ENCODE measurements around the gene DGCR2.

DGCR2 gene

GRCh38 chr22:19117111-19117512 lies 5.1 kb downstream of the DGCR2 start:
- Histone ChIP-seq H3K4me1 (ENCODE audit: low read length) (peaks cover 16% of the 10 kb centered on the region), H3K27ac (ENCODE audit: low read length) (no peak overlapping the region), H4K20me1 (ENCODE audit: insufficient read depth, low read length) (peaks cover 85% of the 10 kb centered on the region), H3K9ac (ENCODE audit: low read length) (no peak overlapping the region), H3K4me2 (ENCODE audit: low read length) (no peak overlapping the region), H2AFZ (ENCODE audit: low read depth, low read length) (no peak overlapping the region), H3K27me3 (ENCODE audit: low read depth, low read length) (no peaks in the 10 kb centered on the region), H3K4me3 (ENCODE audit: low read length) (no peak overlapping the region), H3K79me2 (ENCODE audit: low read length) (peaks cover 98% of the 10 kb centered on the region), H3K9me3 (ENCODE audit: insufficient read depth, low read length) (no peaks in the 10 kb centered on the region), H3K36me3 (replicated peaks; ENCODE audit: low read depth, low read length) (peaks cover 7% of the 10 kb centered on the region)
- no peak for TF ChIP-seq EZH2phosphoT487 (IDR thresholded peaks at IDR 0.05; ENCODE audit: low read depth)
- no peak for TF ChIP-seq CTCF (IDR thresholded peaks at IDR 0.05; ENCODE audit: low read depth, low read length)

- H3K9me3 ChIP-seq (ENCODE audit: insufficient read depth, low read length): no peaks in the 10 kb centered on the region
- H2AFZ ChIP-seq (ENCODE audit: low read depth, low read length): no peak overlapping the region
- peaks cover 98% of the 10 kb centered on the region for H3K79me2 ChIP-seq (ENCODE audit: low read length)
- peaks cover 10% of the 10 kb centered on the region for H3K4me1 ChIP-seq (ENCODE audit: low read length)
- H3K4me2 ChIP-seq (ENCODE audit: low read length): no peak overlapping the region
- H3K9ac ChIP-seq (ENCODE audit: low read length): no peak overlapping the region
- TF ChIP-seq CTCF (IDR thresholded peaks at IDR 0.05; ENCODE audit: low read depth, low read length) (peak; percentile 29), EZH2phosphoT487 (IDR thresholded peaks at IDR 0.05; ENCODE audit: low read depth) (no peak)
- H3K36me3 ChIP-seq (replicated peaks; ENCODE audit: low read depth, low read length): peaks cover 7% of the 10 kb centered on the region
- peaks cover 84% of the 10 kb centered on the region for H4K20me1 ChIP-seq (ENCODE audit: insufficient read depth, low read length)
- H3K27ac ChIP-seq (ENCODE audit: low read length): no peak overlapping the region
- no peaks in the 10 kb centered on the region for H3K27me3 ChIP-seq (ENCODE audit: low read depth, low read length)
- no peak overlapping the region for H3K4me3 ChIP-seq (ENCODE audit: low read length)
These were observed 6.6 kb downstream of the DGCR2 start for GRCh38 chr22:19115628-19116027.

- Histone ChIP-seq H3K9me3 (ENCODE audit: insufficient read depth, low read length) (no peaks in the 10 kb centered on the region), H3K4me2 (ENCODE audit: low read length) (no peak overlapping the region), H2AFZ (ENCODE audit: low read depth, low read length) (no peak overlapping the region), H3K27ac (ENCODE audit: low read length) (no peak overlapping the region), H3K4me3 (ENCODE audit: low read length) (no peak overlapping the region), H3K36me3 (replicated peaks; ENCODE audit: low read depth, low read length) (peaks cover 7% of the 10 kb centered on the region), H4K20me1 (ENCODE audit: insufficient read depth, low read length) (peaks cover 83% of the 10 kb centered on the region), H3K79me2 (ENCODE audit: low read length) (peaks cover 98% of the 10 kb centered on the region), H3K4me1 (ENCODE audit: low read length) (peaks cover 11% of the 10 kb centered on the region), H3K27me3 (ENCODE audit: low read depth, low read length) (no peaks in the 10 kb centered on the region), H3K9ac (ENCODE audit: low read length) (no peak overlapping the region)
- TF ChIP-seq CTCF (IDR thresholded peaks at IDR 0.05; ENCODE audit: low read depth, low read length) (no peak), EZH2phosphoT487 (IDR thresholded peaks at IDR 0.05; ENCODE audit: low read depth) (no peak)
These were observed 7.1 kb downstream of the DGCR2 start for GRCh38 chr22:19114984-19115552.

- H3K4me1 ChIP-seq (ENCODE audit: low read length): peaks cover 19% of the 10 kb centered on the region
- no peaks in the 10 kb centered on the region for H3K27me3 ChIP-seq (ENCODE audit: low read depth, low read length)
- peaks cover 3% of the 10 kb centered on the region for H3K36me3 ChIP-seq (replicated peaks; ENCODE audit: low read depth, low read length)
- no peak overlapping the region for H3K4me2 ChIP-seq (ENCODE audit: low read length)
- no peak overlapping the region for H3K4me3 ChIP-seq (ENCODE audit: low read length)
- no peak overlapping the region for H3K9ac ChIP-seq (ENCODE audit: low read length)
- no peak overlapping the region for H3K27ac ChIP-seq (ENCODE audit: low read length)
- H4K20me1 ChIP-seq (ENCODE audit: insufficient read depth, low read length): peaks cover 84% of the 10 kb centered on the region
- H2AFZ ChIP-seq (ENCODE audit: low read depth, low read length): no peak overlapping the region
- no peak for TF ChIP-seq CTCF (IDR thresholded peaks at IDR 0.05; ENCODE audit: low read depth, low read length)
- no peak for TF ChIP-seq EZH2phosphoT487 (IDR thresholded peaks at IDR 0.05; ENCODE audit: low read depth)
- H3K9me3 ChIP-seq (ENCODE audit: insufficient read depth, low read length): no peaks in the 10 kb centered on the region
- H3K79me2 ChIP-seq (ENCODE audit: low read length): peaks cover 98% of the 10 kb centered on the region
These were observed 8.8 kb downstream of the DGCR2 start for GRCh38 chr22:19113429-19113828.

Measured in OCI-LY3 (cell line).